Effector memory CD4-positive, alpha-beta T cell (primary cell): ENCODE data around the gene TBL2.
A peak's percentile ranks its signal among the peaks of the same experiment; 100 is the strongest.

ENCODE experiments used
- DNase-seq, 3 donors: peaks; one replicate each; pipeline ENCODE4 v3.0.0-alpha.2; 2020
- H3K27ac ChIP-seq: 2 replicates; pipeline ENCODE4 v1.7.0; 2013; ENCODE audit warnings: mild to moderate bottlenecking, low read length, moderate library complexity; ENCODE audit not compliant: insufficient read depth, poor library complexity, severe bottlenecking
- H3K27me3 ChIP-seq: replicated peaks from 2 replicates; pipeline ENCODE4 v1.7.0; 2013; ENCODE audit warnings: mild to moderate bottlenecking, low read length; ENCODE audit not compliant: insufficient read depth, control insufficient read depth, poor library complexity, severe bottlenecking
- H3K36me3 ChIP-seq: 2 replicates; pipeline ENCODE4 v1.7.0; 2013; ENCODE audit warnings: mild to moderate bottlenecking, low read length, moderate library complexity; ENCODE audit not compliant: control insufficient read depth, insufficient read depth
- H3K4me1 ChIP-seq: 2 replicates; pipeline ENCODE4 v1.7.0; 2013; ENCODE audit warnings: low read length, mild to moderate bottlenecking; ENCODE audit not compliant: control insufficient read depth, insufficient read depth, poor library complexity, severe bottlenecking
- H3K4me3 ChIP-seq: 2 replicates; pipeline ENCODE4 v1.7.0; 2013; ENCODE audit warnings: low read length, low read depth, mild to moderate bottlenecking; ENCODE audit not compliant: insufficient read depth, poor library complexity, severe bottlenecking
- H3K9me3 ChIP-seq: 2 replicates; pipeline ENCODE4 v1.7.0; 2013; ENCODE audit warnings: mild to moderate bottlenecking, low read length, moderate library complexity; ENCODE audit not compliant: control insufficient read depth
- total RNA-seq, 3 donors: gene quantifications; one replicate each; lab custom pipeline; 2026; lab: John Stamatoyannopoulos, UW

Gene TBL2, protein sequence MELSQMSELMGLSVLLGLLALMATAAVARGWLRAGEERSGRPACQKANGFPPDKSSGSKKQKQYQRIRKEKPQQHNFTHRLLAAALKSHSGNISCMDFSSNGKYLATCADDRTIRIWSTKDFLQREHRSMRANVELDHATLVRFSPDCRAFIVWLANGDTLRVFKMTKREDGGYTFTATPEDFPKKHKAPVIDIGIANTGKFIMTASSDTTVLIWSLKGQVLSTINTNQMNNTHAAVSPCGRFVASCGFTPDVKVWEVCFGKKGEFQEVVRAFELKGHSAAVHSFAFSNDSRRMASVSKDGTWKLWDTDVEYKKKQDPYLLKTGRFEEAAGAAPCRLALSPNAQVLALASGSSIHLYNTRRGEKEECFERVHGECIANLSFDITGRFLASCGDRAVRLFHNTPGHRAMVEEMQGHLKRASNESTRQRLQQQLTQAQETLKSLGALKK
- 13.1 to 16.1 (median 14.4) reads per million in 3 donors for total RNA-seq

- Histone ChIP-seq H3K27me3 (no peaks in the 10 kb centered on the region), H3K27ac (peak within 1 kb of the TSS; percentile 86), H3K36me3 (peaks cover 15% of the 10 kb centered on the region), H3K4me1 (peaks cover 17% of the 10 kb centered on the region), H3K9me3 (no peaks in the 10 kb centered on the region), H3K4me3 (peak within 1 kb of the TSS; percentile 94)
- peak; percentile 98 for DNase-seq
Observed at GRCh38 chr7:73578342-73579128, at the start of gene TBL2. Gene TBL2 (minus strand): TSS chr7:73578579. CDS start chr7:73578549, 30 bp downstream.

- Histone ChIP-seq H3K4me1 (peaks cover 11% of the 10 kb centered on the region), H3K36me3 (no peaks in the 10 kb centered on the region), H3K27ac (no peak overlapping the region), H3K27me3 (peaks cover 48% of the 10 kb centered on the region), H3K9me3 (no peaks in the 10 kb centered on the region), H3K4me3 (no peak overlapping the region)
- DNase-seq: no peak
Observed at GRCh38 chr7:73626814-73627213, 48.4 kb upstream of the TBL2 start.

GRCh38 chr7:73625276-73625675 lies 46.9 kb upstream of the TBL2 start:
- Histone ChIP-seq H3K4me1 (peaks cover 11% of the 10 kb centered on the region), H3K27me3 (peaks cover 48% of the 10 kb centered on the region), H3K36me3 (no peaks in the 10 kb centered on the region), H3K27ac (no peak overlapping the region), H3K4me3 (no peak overlapping the region), H3K9me3 (no peaks in the 10 kb centered on the region)
- DNase-seq: no peak

DNA sequence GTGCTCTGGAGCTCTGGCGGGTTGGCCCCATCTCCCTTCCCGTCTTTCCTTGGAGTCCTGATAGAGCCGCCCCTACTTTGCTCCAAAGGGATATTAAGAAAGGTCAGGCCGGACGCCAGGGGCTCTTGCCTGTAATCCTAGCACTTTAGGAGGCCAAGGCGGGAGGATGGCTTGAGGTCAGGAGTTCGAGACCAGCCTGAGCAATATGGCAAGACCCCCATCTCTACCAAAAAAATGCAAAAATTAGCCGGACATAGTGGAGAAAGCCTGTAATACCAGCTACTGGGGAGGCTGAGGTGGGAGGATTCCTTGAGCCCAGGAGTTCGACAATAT lies 46.3 kb upstream of the TBL2 start:
- Histone ChIP-seq H3K36me3 (no peaks in the 10 kb centered on the region), H3K4me3 (no peak overlapping the region), H3K27ac (no peak overlapping the region), H3K9me3 (no peaks in the 10 kb centered on the region), H3K4me1 (peaks cover 11% of the 10 kb centered on the region), H3K27me3 (peaks cover 48% of the 10 kb centered on the region)
- DNase-seq: no peak

DNA sequence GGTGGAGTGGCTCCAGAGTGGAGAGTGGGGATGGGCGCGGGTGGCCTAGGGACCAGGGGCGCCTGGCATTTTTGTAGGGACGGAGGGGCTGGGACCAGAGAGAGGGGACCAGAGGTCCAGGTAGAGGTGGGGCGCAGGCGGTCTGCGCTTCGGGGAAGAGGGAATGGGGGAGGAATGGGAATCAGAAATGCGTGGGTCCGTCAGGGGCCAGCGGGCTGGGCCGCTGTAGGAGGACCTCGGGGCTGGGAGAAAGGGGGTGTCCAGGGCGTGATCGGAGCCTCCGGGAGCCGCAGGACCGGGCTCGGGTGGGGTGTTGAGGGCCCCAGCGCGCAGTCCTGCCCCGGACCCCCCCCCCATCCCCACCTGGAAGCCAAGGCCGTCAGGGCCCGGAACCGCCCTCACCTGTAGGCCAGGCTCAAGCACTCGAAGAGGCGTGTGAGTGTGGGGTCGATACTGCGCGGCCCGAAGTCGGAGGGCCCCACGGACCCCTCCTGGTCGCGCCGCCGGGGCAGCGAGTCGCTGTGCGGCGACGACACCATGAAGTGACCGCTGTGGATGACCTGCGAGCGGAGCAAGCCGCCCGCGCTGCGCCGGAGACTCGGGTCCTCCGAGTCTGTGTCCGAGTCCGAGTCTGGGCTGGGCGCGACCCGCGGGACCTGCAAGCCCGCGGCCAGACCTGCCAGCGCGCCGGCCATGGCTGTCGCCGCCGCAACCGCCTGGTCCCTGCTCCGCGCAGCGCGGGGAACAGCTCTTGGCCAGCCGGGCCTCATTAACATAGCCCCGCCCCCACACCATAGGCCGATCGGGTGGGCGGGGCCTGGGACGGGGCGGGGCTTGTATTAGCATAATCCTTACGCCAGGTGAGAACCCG lies 45.7 kb upstream of the TBL2 start, which contains the start of gene MLXIPL:
TSS of gene MLXIPL (minus strand) at position 725 of the 871 bp plus-strand sequence. CDS start at position 695, 30 bp downstream.
- Histone ChIP-seq H3K36me3 (no peaks in the 10 kb centered on the region), H3K27ac (no peak within 1 kb of the TSS), H3K9me3 (no peaks in the 10 kb centered on the region), H3K27me3 (peaks cover 42% of the 10 kb centered on the region), H3K4me1 (peaks cover 11% of the 10 kb centered on the region), H3K4me3 (peak within 1 kb of the TSS; percentile 51)
- DNase-seq: peak; percentile 31 to 46 (median 45)

DNA sequence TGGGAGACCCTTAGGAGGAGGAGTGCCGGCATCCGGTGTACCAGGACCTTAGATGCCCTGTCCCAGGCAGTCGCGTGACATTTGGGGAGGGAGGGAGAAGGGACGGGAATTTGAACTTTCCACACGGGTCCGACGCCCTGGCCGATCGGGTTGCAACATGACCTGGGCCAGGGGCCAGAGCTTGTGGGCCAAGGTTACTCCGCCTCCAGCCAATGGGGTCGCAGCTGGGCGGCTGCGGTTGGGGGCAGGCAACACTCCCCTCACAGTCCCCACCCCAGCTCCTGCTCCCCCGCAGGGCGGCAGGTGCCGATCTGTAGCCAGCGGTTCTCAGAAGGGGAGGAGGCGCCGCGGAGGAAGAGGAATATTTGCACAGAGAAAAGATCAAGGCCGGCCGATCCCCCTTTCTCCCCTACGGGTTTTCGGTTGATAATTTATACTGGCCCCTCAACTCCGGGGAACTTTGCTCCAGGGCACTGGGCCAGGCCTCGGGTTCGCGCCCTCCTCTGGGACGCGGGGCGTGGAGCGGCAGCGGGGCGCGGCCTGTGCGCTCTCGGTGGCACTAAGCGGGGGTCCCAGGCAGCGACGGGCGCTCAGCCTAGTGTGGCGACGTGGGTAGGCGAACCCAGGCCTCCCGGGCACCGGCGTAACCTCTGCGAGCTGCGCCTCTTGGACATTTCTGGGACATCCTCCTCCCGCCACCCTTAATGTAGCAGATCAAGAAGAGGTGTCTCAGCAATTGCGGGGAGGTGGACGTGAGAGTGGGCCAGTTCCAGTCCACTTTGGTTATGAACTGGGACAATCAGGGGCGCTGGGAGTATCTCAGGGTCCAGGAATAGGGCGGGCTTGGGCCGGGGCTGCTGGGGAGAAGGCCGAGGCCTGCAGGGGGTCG lies 44.8 kb upstream of the TBL2 start:
- Histone ChIP-seq H3K9me3 (no peaks in the 10 kb centered on the region), H3K27ac (no peak overlapping the region), H3K27me3 (peaks cover 41% of the 10 kb centered on the region), H3K4me1 (peaks cover 11% of the 10 kb centered on the region), H3K4me3 (no peak overlapping the region), H3K36me3 (no peaks in the 10 kb centered on the region)
- no peak for DNase-seq

DNA sequence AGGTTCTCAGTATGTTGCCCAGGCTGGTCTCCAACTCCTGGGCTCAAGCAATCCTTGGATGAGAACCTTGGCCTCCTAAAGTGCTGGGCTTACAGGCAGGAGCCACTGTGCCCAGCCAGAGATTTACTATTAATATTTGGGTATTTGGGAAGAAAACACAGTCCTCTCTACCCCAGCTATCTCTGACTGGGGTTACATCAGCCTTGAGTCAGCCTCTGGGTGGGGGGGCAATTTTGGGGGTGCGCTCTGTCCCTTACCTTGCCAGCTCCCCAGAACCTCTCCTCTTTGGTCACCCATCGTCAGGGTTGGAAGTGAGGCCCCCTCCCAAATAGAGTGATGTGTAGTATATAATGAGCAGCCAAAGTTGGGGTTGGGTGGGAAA lies 44.1 kb upstream of the TBL2 start:
- H3K27me3 ChIP-seq: peaks cover 35% of the 10 kb centered on the region
- H3K27ac ChIP-seq: no peak overlapping the region
- no peak for DNase-seq
- H3K4me3 ChIP-seq: no peak overlapping the region
- peaks cover 11% of the 10 kb centered on the region for H3K4me1 ChIP-seq
- H3K9me3 ChIP-seq: no peaks in the 10 kb centered on the region
- no peaks in the 10 kb centered on the region for H3K36me3 ChIP-seq

GRCh38 chr7:73621168-73622063 lies 43.0 kb upstream of the TBL2 start:
- Histone ChIP-seq H3K4me1 (peaks cover 11% of the 10 kb centered on the region), H3K27me3 (peaks cover 29% of the 10 kb centered on the region), H3K9me3 (no peaks in the 10 kb centered on the region), H3K4me3 (no peak overlapping the region), H3K27ac (no peak overlapping the region), H3K36me3 (no peaks in the 10 kb centered on the region)
- DNase-seq: no peak
